Measurements from ENCODE around the gene KCNK16.

KCNK16 gene

DNA sequence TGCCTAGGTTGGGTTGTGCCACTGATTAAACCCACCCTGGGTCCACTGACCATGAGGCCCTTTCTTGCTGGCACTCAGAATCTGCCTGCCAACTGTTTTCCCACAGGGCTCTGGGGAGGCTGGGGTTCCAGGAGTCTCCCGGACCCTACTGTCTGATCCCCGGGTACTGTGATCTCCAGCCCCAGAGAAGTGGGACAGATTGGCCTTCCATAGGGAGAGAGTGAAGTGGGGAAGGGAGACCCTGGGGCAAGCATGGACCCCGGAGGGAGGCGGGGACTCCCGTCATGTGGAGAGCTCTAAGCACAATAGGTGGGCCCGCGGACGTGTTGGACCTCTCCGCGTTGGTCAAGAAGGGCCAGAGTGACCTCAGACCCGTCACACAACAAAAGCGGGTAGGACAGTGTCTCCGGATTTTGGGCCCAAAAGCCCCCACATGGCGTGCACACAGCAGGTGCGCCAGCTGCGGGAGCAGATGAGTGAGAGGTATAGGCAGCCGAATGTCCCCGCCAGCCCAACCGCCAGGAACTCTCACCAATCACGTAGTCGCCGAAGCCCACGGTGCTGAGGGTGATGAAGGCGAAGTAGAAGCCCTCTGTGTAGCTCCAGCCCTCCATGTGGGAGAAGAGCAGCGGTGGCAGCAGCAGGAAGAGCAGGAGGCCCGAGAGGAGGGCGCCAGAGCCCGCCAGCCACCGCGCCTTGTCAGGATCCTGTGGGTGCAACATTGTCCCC, 18.9 kb downstream of the KCNK16 start:
- no peak for DNase-seq
- no peak for TF ChIP-seq CTCF (IDR thresholded peaks at IDR 0.05; ENCODE audit: low read depth, low read length)
- H3K27ac ChIP-seq = no peak overlapping the region
- no peaks in the 10 kb centered on the region for H3K27me3 ChIP-seq (ENCODE audit: insufficient read depth, low read depth, severe bottlenecking)
- no peaks in the 10 kb centered on the region for H3K9me3 ChIP-seq (ENCODE audit: severe bottlenecking)
- no peak overlapping the region for H3K4me3 ChIP-seq (ENCODE audit: low read depth, low read length)
- no peaks in the 10 kb centered on the region for H3K36me3 ChIP-seq

DNA sequence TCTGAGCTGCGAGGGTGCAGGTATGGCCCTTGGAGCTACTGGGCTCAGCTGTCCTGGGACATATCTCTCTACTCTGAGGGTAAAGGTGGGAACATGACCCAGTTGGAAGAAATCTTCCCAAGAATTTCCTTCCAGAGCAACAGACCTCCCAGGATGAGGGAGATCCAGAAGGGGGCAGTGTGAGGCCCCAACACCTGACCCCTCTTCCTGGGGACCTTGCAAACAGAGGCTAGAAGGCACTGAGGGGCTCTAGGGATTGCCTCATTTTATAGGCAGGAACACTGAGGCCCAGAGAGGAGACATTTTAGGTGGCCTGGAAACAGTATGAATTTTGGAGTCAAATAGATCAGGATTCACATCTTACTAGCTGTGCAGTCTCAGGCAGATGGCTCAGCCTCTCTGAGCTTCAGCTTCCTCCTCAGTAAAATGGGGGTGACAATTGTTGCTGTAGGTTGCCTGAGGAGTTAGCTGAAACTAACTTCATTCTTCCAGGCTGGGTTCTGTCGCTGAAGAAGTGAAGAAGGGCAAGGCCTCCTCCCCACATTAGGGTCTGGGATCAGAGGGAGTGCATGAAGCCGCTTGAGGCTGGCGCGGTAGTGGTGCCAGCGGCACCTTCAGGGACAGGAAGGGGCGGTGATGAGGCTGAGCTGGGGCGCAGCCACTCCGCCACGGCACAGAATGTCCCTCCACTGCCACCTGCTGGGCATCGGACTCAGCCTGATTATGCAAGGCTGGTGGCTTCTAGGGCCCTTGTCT, 19.7 kb downstream of the KCNK16 start:
- H3K27ac ChIP-seq = no peak overlapping the region
- H3K36me3 ChIP-seq = no peaks in the 10 kb centered on the region
- H3K4me3 ChIP-seq (ENCODE audit: low read depth, low read length) = 0 out of 2 replicates have a peak overlapping the region, but pooled peaks have one; percentile 13
- peak; percentile 96 for DNase-seq
- no peaks in the 10 kb centered on the region for H3K9me3 ChIP-seq (ENCODE audit: severe bottlenecking)
- H3K27me3 ChIP-seq (ENCODE audit: insufficient read depth, low read depth, severe bottlenecking) = no peaks in the 10 kb centered on the region
- TF ChIP-seq CTCF (IDR thresholded peaks at IDR 0.05; ENCODE audit: low read depth, low read length) = peak; percentile 100

DNA sequence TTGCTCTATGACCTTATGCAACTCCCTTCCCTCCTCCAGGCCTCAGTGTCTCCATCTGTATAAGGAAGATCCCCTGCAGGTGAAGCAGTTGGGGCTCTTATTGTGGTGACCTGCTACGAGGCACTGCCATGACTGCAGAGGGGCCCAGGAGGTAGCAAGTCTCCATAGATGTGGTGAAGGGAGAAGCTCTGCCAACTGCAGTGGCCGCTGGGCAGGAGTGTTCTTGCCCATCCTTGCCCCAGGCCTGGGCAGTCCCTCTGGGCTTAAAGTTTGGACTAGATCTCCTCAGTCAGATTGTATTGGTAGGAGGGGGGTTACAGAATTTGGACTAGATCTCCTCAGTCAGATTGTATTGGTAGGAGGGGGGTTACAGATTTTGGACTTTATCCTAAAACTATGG, 20.5 kb downstream of the KCNK16 start:
- H3K27me3 ChIP-seq (ENCODE audit: insufficient read depth, low read depth, severe bottlenecking) = no peaks in the 10 kb centered on the region
- H3K9me3 ChIP-seq (ENCODE audit: severe bottlenecking) = no peaks in the 10 kb centered on the region
- no peak overlapping the region for H3K27ac ChIP-seq
- H3K36me3 ChIP-seq = no peaks in the 10 kb centered on the region
- TF ChIP-seq CTCF (IDR thresholded peaks at IDR 0.05; ENCODE audit: low read depth, low read length) = no peak
- no peak overlapping the region for H3K4me3 ChIP-seq (ENCODE audit: low read depth, low read length)
- DNase-seq = no peak

DNA sequence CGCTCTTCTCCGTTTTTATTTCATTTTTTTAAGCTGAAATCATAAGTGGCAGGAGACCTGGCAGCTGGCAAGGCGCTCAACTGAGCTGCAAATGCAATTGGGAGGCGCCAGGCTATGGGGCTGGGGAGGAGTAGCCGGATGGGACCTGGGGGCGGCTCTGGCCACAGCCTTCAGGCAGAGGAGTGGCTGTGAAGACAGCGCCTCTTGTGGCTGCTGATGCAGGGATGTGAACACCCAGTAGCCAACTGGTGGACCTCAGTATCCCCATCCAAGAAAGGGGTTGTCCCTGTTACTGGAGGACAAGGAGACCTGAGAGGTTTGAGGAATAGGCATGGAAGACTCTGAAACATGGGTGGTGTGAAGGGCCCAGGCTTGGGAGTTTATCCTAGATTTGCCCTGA, 20.9 kb downstream of the KCNK16 start:
- no peaks in the 10 kb centered on the region for H3K9me3 ChIP-seq (ENCODE audit: severe bottlenecking)
- H3K27me3 ChIP-seq (ENCODE audit: insufficient read depth, low read depth, severe bottlenecking) = no peaks in the 10 kb centered on the region
- peak; percentile 66 for TF ChIP-seq CTCF (IDR thresholded peaks at IDR 0.05; ENCODE audit: low read depth, low read length)
- no peak overlapping the region for H3K27ac ChIP-seq
- H3K4me3 ChIP-seq (ENCODE audit: low read depth, low read length) = no peak overlapping the region
- DNase-seq = peak; percentile 49
- no peaks in the 10 kb centered on the region for H3K36me3 ChIP-seq

DNA sequence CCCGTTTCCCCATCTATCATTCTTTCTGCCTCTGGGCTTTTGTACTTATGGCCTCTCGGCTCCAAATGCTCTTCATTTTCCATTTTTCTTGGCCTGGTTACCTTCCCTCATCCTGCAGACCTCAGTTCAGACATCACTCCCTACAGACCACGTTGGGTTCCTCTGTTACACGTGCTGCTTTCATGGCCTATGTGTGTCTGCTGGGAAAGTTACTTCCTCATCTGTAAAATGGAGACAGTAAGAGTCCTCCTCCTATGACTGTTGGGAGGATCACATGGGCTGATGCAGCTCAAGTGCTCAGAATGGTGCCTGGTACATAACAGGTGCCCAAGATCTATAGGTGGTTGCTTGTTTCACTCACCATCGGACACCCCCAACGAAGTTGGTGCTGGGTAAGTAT, 21.8 kb downstream of the KCNK16 start:
- Histone ChIP-seq H3K27ac (no peak overlapping the region), H3K36me3 (no peaks in the 10 kb centered on the region), H3K27me3 (ENCODE audit: insufficient read depth, low read depth, severe bottlenecking) (no peaks in the 10 kb centered on the region), H3K9me3 (ENCODE audit: severe bottlenecking) (no peaks in the 10 kb centered on the region), H3K4me3 (ENCODE audit: low read depth, low read length) (no peak overlapping the region)
- TF ChIP-seq CTCF (IDR thresholded peaks at IDR 0.05; ENCODE audit: low read depth, low read length) = no peak
- DNase-seq = no peak

Data from WERI-Rb-1 (cell line).